OCI-LY1 (cell line): ENCODE data around the gene DPP9.

Source experiments
- H2AFZ ChIP-seq: fragments of 200-600 bp; sonication (generic), shearing (Covaris generic); 2 replicates; pipeline ENCODE4 v1.6.0; 2014; ENCODE audit warnings: antibody characterized with exemption, mild to moderate bottlenecking, low read length
- H3F3A ChIP-seq: fragments of 200-600 bp; sonication (generic), shearing (Covaris generic); 2 replicates; pipeline ENCODE4 v1.6.0; 2014; ENCODE audit warnings: mild to moderate bottlenecking, antibody characterized with exemption, low read length, moderate library complexity; ENCODE audit not compliant: insufficient read depth
- H3K27ac ChIP-seq: fragments of 200-600 bp; sonication (generic); 2 replicates; pipeline ENCODE4 v1.5.1; 2014; ENCODE audit warnings: low read length, mixed run types, mild to moderate bottlenecking, low read depth; ENCODE audit not compliant: poor library complexity, severe bottlenecking
- H3K27me3 ChIP-seq: fragments of 200-600 bp; sonication (generic); 2 replicates; pipeline ENCODE4 v1.6.0; 2014; ENCODE audit warnings: antibody characterized with exemption, mild to moderate bottlenecking, low read length, moderate library complexity; ENCODE audit not compliant: insufficient read depth
- H3K36me3 ChIP-seq: fragments of 200-600 bp; sonication (generic); 2 replicates; pipeline ENCODE4 v1.6.1; 2014; ENCODE audit warnings: mild to moderate bottlenecking, antibody characterized with exemption, low read length, moderate library complexity, mixed read lengths; ENCODE audit not compliant: insufficient read depth
- H3K4me1 ChIP-seq: fragments of 200-600 bp; sonication (generic); 2 replicates; pipeline ENCODE4 v1.5.1; 2014; ENCODE audit warnings: mild to moderate bottlenecking, low read length, moderate library complexity; ENCODE audit not compliant: insufficient read depth, severe bottlenecking
- H3K4me2 ChIP-seq: fragments of 200-600 bp; sonication (generic), shearing (Covaris generic); 2 replicates; pipeline ENCODE4 v1.6.1; 2014; ENCODE audit warnings: low read length
- H3K4me3 ChIP-seq: fragments of 200-600 bp; sonication (generic); 2 replicates; pipeline ENCODE4 v1.5.1; 2014; ENCODE audit warnings: low read length, low read depth, mild to moderate bottlenecking, mixed read lengths; ENCODE audit not compliant: poor library complexity, severe bottlenecking
- H3K79me2 ChIP-seq: fragments of 200-600 bp; shearing (Covaris generic); 2 replicates; pipeline ENCODE4 v1.6.1; 2016; ENCODE audit warnings: mixed run types, low read length, mixed read lengths; ENCODE audit not compliant: insufficient read depth
- H3K9ac ChIP-seq: fragments of 200-600 bp; sonication (generic), shearing (Covaris generic); 2 replicates; pipeline ENCODE4 v1.6.1; 2014; ENCODE audit warnings: mild to moderate bottlenecking, low read length, mixed read lengths
- H3K9me2 ChIP-seq: fragments of 200-600 bp; sonication (generic), shearing (Covaris generic); 2 replicates; pipeline ENCODE4 v1.6.1; 2014; ENCODE audit warnings: low read depth, mild to moderate bottlenecking, low read length, mixed read lengths
- H3K9me3 ChIP-seq: fragments of 200-600 bp; shearing (Covaris generic); 2 replicates; pipeline ENCODE4 v1.6.1; 2014; ENCODE audit warnings: low read length, mixed read lengths
- H4K20me1 ChIP-seq: fragments of 200-600 bp; sonication (generic), shearing (Covaris generic); 2 replicates; pipeline ENCODE4 v1.6.0; 2016; ENCODE audit warnings: mild to moderate bottlenecking, low read length; ENCODE audit not compliant: insufficient read depth
- CTCF ChIP-seq: fragments of 200-600 bp; sonication (generic), shearing (Covaris generic); IDR thresholded peaks from 2 replicates; pipeline ENCODE4 v1.5.1; 2017; ENCODE audit warnings: mild to moderate bottlenecking, antibody characterized with exemption, low read length, moderate library complexity, mixed read lengths
- EZH2 ChIP-seq: fragments of 200-600 bp; sonication (generic), shearing (Covaris generic); IDR thresholded peaks from 2 replicates; pipeline ENCODE4 v1.8.0; 2017; ENCODE audit warnings: borderline replicate concordance, mixed run types, mild to moderate bottlenecking, antibody characterized with exemption, low read length, moderate library complexity, mixed read lengths

Gene DPP9

GRCh38 chr19:4704317-4704673 is 19.3 kb downstream of the DPP9 start:
- Histone ChIP-seq H3K4me2 (no peak overlapping the region), H3F3A (no peaks in the 10 kb centered on the region), H3K27me3 (no peaks in the 10 kb centered on the region), H3K4me1 (no peaks in the 10 kb centered on the region), H3K4me3 (no peak overlapping the region), H3K79me2 (no peaks in the 10 kb centered on the region), H3K27ac (no peak overlapping the region), H3K9me2 (no peaks in the 10 kb centered on the region), H4K20me1 (no peaks in the 10 kb centered on the region), H2AFZ (no peak overlapping the region), H3K36me3 (peaks cover 47% of the 10 kb centered on the region), H3K9me3 (no peaks in the 10 kb centered on the region), H3K9ac (no peak overlapping the region)
- TF ChIP-seq EZH2 (no peak), CTCF (no peak)

- H3K27ac ChIP-seq: no peak overlapping the region
- peaks cover 46% of the 10 kb centered on the region for H3K36me3 ChIP-seq
- TF ChIP-seq CTCF (no peak), EZH2 (no peak)
Measured at GRCh38 chr19:4703671-4704316, 19.8 kb downstream of the DPP9 start.

DNA sequence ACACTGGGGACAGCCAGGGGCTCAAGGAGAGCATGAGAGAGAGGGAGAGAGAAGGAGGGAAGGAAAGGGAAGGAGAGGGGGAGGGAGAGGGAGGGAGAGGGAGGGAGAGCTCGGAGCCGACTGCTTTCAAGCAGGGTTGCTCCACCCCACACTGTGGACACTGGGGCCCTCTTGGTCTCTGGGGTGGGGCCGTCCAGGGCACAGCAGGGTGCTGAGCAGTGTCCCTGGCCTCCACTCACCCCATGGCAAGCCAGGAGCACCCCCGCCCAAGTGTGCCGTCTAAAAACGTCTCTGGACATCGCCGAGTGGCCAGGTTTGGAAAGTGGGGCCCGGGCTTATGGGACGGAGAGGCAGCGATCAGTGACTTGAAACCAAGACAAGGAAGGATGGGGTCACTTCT is 20.9 kb downstream of the DPP9 start:
- no peaks in the 10 kb centered on the region for H3K79me2 ChIP-seq
- no peak overlapping the region for H2AFZ ChIP-seq
- no peaks in the 10 kb centered on the region for H3F3A ChIP-seq
- no peaks in the 10 kb centered on the region for H4K20me1 ChIP-seq
- no peak overlapping the region for H3K4me2 ChIP-seq
- H3K9ac ChIP-seq: no peak overlapping the region
- TF ChIP-seq CTCF (no peak), EZH2 (no peak)
- H3K27ac ChIP-seq: no peak overlapping the region
- no peaks in the 10 kb centered on the region for H3K9me3 ChIP-seq
- H3K4me3 ChIP-seq: no peak overlapping the region
- no peaks in the 10 kb centered on the region for H3K27me3 ChIP-seq
- H3K36me3 ChIP-seq: peaks cover 53% of the 10 kb centered on the region
- H3K9me2 ChIP-seq: no peaks in the 10 kb centered on the region
- H3K4me1 ChIP-seq: no peaks in the 10 kb centered on the region

More at GRCh38 chr19:4703671-4704316, 19.8 kb downstream of the DPP9 start:
- Histone ChIP-seq H3K9ac (no peak overlapping the region), H3K9me3 (no peaks in the 10 kb centered on the region), H3K9me2 (no peaks in the 10 kb centered on the region), H3K4me3 (no peak overlapping the region), H3K4me1 (no peaks in the 10 kb centered on the region), H3K79me2 (no peaks in the 10 kb centered on the region), H3F3A (no peaks in the 10 kb centered on the region), H3K27me3 (no peaks in the 10 kb centered on the region), H4K20me1 (no peaks in the 10 kb centered on the region), H3K4me2 (no peak overlapping the region), H2AFZ (no peak overlapping the region)
